IMR-90 (cell line): ENCODE data around the gene HAUS7. TPM values are rescaled to one million over a fixed set of nuclear protein-coding genes. Genes with fewer than 3 reads are reported as not detected.

Source experiments
- ATAC-seq: fragments of 200-7000 bp; cut with Tn5 transposase; 2 replicates; pipeline ENCODE4 v1.9.1; 2020; ENCODE audit warnings: low read depth, mild to moderate bottlenecking, moderate library complexity
- BruUV-seq: library from RNA; stranded (reverse); fragments of 400-500 nt; replicated peaks from 2 replicates; lab custom pipeline; 2021; lab: Mats Ljungman, UMichigan
- CTCF ChIA-PET: fragments of 300-600 bp; formaldehyde crosslinking; extraction: SDS; loops from one replicate; lab custom pipeline; 2021; ENCODE audit warnings: antibody characterized with exemption; lab: Yijun Ruan, JAX
- POLR2A ChIA-PET: fragments of 300-600 bp; sonication (Branson Sonifier 250); formaldehyde crosslinking; loops from one replicate; lab custom pipeline; 2022; ENCODE audit warnings: antibody characterized with exemption; ENCODE audit not compliant: unreplicated experiment; lab: Charles Lee
- DNase-seq: peaks from one replicate; pipeline ENCODE4 v3.0.0; 2013
- H2AFZ ChIP-seq: replicated peaks from 2 replicates; pipeline ENCODE3; 2013; ENCODE audit warnings: low read length, mild to moderate bottlenecking; ENCODE audit not compliant: poor library complexity
- H2AK5ac ChIP-seq: 2 replicates; pipeline ENCODE4 v1.6.1; 2013; ENCODE audit warnings: low read depth, low read length, inconsistent platforms
- H2AK9ac ChIP-seq: replicated peaks from 2 replicates; pipeline ENCODE3; 2013; ENCODE audit warnings: mild to moderate bottlenecking, low read depth, low read length, moderate library complexity; ENCODE audit not compliant: poor library complexity
- H2BK120ac ChIP-seq: 2 replicates; pipeline ENCODE4 v1.6.1; 2013; ENCODE audit warnings: low read depth, low read length, inconsistent platforms
- H2BK15ac ChIP-seq: 3 replicates; pipeline ENCODE4 v1.6.1; 2013; ENCODE audit warnings: low read depth, low read length, inconsistent platforms
- H2BK20ac ChIP-seq: 2 replicates; pipeline ENCODE4 v1.6.1; 2013; ENCODE audit warnings: low read depth, mild to moderate bottlenecking, inconsistent platforms, low read length, moderate library complexity
- H2BK5ac ChIP-seq: 2 replicates; pipeline ENCODE4 v1.6.1; 2013; ENCODE audit warnings: mild to moderate bottlenecking, low read depth, low read length, inconsistent platforms; ENCODE audit not compliant: poor library complexity, severe bottlenecking
- H3K14ac ChIP-seq: replicated peaks from 2 replicates; pipeline ENCODE4 v1.6.1; 2013; ENCODE audit warnings: low read depth, low read length, inconsistent platforms
- H3K18ac ChIP-seq: 2 replicates; pipeline ENCODE4 v1.6.1; 2013; ENCODE audit warnings: low read depth, low read length, control low read depth
- H3K23ac ChIP-seq: 2 replicates; pipeline ENCODE4 v1.6.1; 2013; ENCODE audit warnings: low read depth, low read length, inconsistent platforms
- H3K27ac ChIP-seq: 2 replicates; pipeline ENCODE4 v1.5.1; 2013; ENCODE audit warnings: mild to moderate bottlenecking, control low read depth, low read length; ENCODE audit not compliant: insufficient read depth
- H3K27me3 ChIP-seq: 2 replicates; pipeline ENCODE4 v1.6.1; 2013; ENCODE audit warnings: low read length; ENCODE audit not compliant: control insufficient read depth, insufficient read depth
- H3K36me3 ChIP-seq: 2 replicates; pipeline ENCODE4 v1.6.1; 2013; ENCODE audit warnings: low read length, mixed read lengths; ENCODE audit not compliant: control insufficient read depth, insufficient read depth
- H3K4ac ChIP-seq: 2 replicates; pipeline ENCODE4 v1.6.1; 2013; ENCODE audit warnings: low read depth, low read length, inconsistent platforms
- H3K4me1 ChIP-seq: 2 replicates; pipeline ENCODE4 v1.6.1; 2013; ENCODE audit warnings: low read length, mixed read lengths; ENCODE audit not compliant: control insufficient read depth, insufficient read depth
- H3K4me2 ChIP-seq: 2 replicates; pipeline ENCODE4 v1.6.1; 2013; ENCODE audit warnings: low read depth, mild to moderate bottlenecking, control low read depth, low read length, moderate library complexity
- H3K4me3 ChIP-seq: 2 replicates; pipeline ENCODE4 v1.5.1; 2013; ENCODE audit warnings: low read depth, mild to moderate bottlenecking, control low read depth, low read length, moderate library complexity; ENCODE audit not compliant: insufficient read depth
- H3K56ac ChIP-seq: 2 replicates; pipeline ENCODE4 v1.6.1; 2013; ENCODE audit warnings: low read length, inconsistent platforms; ENCODE audit not compliant: insufficient read depth; ENCODE audit errors: extremely low read depth
- H3K79me1 ChIP-seq, 2 experiments: 2 replicates each; pipeline ENCODE4 v1.6.1; 2013; ENCODE audit warnings: low read length in 2 of 2, inconsistent platforms in 1 of 2, low read depth in 1 of 2
- H3K9ac ChIP-seq: 2 replicates; pipeline ENCODE4 v1.6.1; 2013; ENCODE audit warnings: low read depth, low read length, control low read depth
- H3K9me1 ChIP-seq: 2 replicates; pipeline ENCODE4 v1.6.1; 2013; ENCODE audit warnings: low read length, inconsistent platforms; ENCODE audit not compliant: insufficient read depth
- H3K9me3 ChIP-seq: 2 replicates; pipeline ENCODE4 v1.6.1; 2013; ENCODE audit warnings: low read length; ENCODE audit not compliant: control insufficient read depth, insufficient read depth
- H4K20me1 ChIP-seq: 2 replicates; pipeline ENCODE4 v1.6.1; 2013; ENCODE audit warnings: low read length, inconsistent platforms; ENCODE audit not compliant: insufficient read depth
- H4K5ac ChIP-seq: 2 replicates; pipeline ENCODE4 v1.6.1; 2013; ENCODE audit warnings: mild to moderate bottlenecking, low read depth, low read length, control low read depth
- H4K8ac ChIP-seq, 2 experiments: 2 replicates each; pipeline ENCODE4 v1.6.1; 2013; ENCODE audit warnings: low read depth in 2 of 2, low read length in 2 of 2, control low read depth in 1 of 2, inconsistent platforms in 1 of 2
- H4K91ac ChIP-seq: 2 replicates; pipeline ENCODE4 v1.6.1; 2013; ENCODE audit warnings: low read depth, low read length, inconsistent platforms; ENCODE audit not compliant: insufficient read depth
- BHLHE40 ChIP-seq: fragments of 150-350 bp; IDR thresholded peaks from 2 replicates; pipeline ENCODE4 v1.6.1; 2016; ENCODE audit warnings: mild to moderate bottlenecking, low read depth, low read length
- CHD1 ChIP-seq: IDR thresholded peaks from 2 replicates; pipeline ENCODE4 v1.6.1; 2012; ENCODE audit warnings: low read depth, low read length, improper control_type of control experiment
- MAFK ChIP-seq: IDR thresholded peaks from 2 replicates; pipeline ENCODE4 v1.6.1; 2012; ENCODE audit warnings: low read depth, low read length, improper control_type of control experiment
- MAZ ChIP-seq: IDR thresholded peaks from 2 replicates; pipeline ENCODE4 v1.6.1; 2012; ENCODE audit warnings: low read depth, mild to moderate bottlenecking, low read length, improper control_type of control experiment, moderate library complexity, borderline replicate concordance
- MXI1 ChIP-seq: IDR thresholded peaks from 2 replicates; pipeline ENCODE4 v1.6.1; 2012; ENCODE audit warnings: low read depth, mild to moderate bottlenecking, low read length, moderate library complexity, borderline replicate concordance
- NFE2L2 ChIP-seq: fragments of 150-350 bp; IDR thresholded peaks from 2 replicates; pipeline ENCODE4 v1.6.1; 2016; ENCODE audit warnings: low read depth, mild to moderate bottlenecking, low read length
- POLR2A ChIP-seq: IDR thresholded peaks from 2 replicates; pipeline ENCODE4 v1.6.1; 2012; ENCODE audit warnings: mild to moderate bottlenecking, low read depth, low read length
- RAD21 ChIP-seq: IDR thresholded peaks from 2 replicates; pipeline ENCODE4 v1.6.1; 2012; ENCODE audit warnings: low read length, improper control_type of control experiment
- RCOR1 ChIP-seq: IDR thresholded peaks from 2 replicates; pipeline ENCODE4 v1.6.1; 2012; ENCODE audit warnings: mild to moderate bottlenecking, low read length, improper control_type of control experiment; ENCODE audit not compliant: insufficient replicate concordance
- RFX5 ChIP-seq: IDR thresholded peaks from 2 replicates; pipeline ENCODE4 v1.8.0; 2012; ENCODE audit warnings: low read depth, mild to moderate bottlenecking, low read length, moderate library complexity
- SMC3 ChIP-seq: fragments of 150-350 bp; IDR thresholded peaks from 2 replicates; pipeline ENCODE4 v1.6.1; 2016; ENCODE audit warnings: low read depth, mild to moderate bottlenecking, antibody characterized with exemption, low read length, moderate library complexity
- WGBS, 2 experiments: methylation state at CpG; one replicate each; pipeline versions ENCODE4 v1.1.5 to v1.1.7; 2013; ENCODE audit warnings: missing lambda C conversion rate in 2 of 2; ENCODE audit not compliant: insufficient read length in 1 of 2; ENCODE audit errors: extremely low coverage in 2 of 2; 5-methylcytosine and 5-hydroxymethylcytosine counted together
- dilution Hi-C: fragments of 300-500 bp; cut with HindIII; formaldehyde crosslinking; loops from one replicate; pipeline ENCODE4 v1.14.3; 2018; ENCODE audit warnings: low sequenced_read_pairs; ENCODE audit not compliant: unreplicated experiment
- in situ Hi-C: fragments of 300-500 bp; cut with MboI; formaldehyde crosslinking; loops from 3 replicates; pipeline ENCODE4 v1.14.3; 2019; ENCODE audit warnings: low sequenced_read_pairs, inconsistent platforms, mixed read lengths
- intact Hi-C: fragments of 100-400 bp; cut with micrococcal nuclease; formaldehyde crosslinking; loops from 2 replicates; pipeline ENCODE4 v1.10.0; 2022
- polyA plus RNA-seq, 3 experiments: library from polyadenylated mRNA; depleted of rRNA; stranded (reverse); fragments of >200 nt; gene quantifications; 2 replicates each; pipeline ENCODE4 v1.2.3, GENCODE V29; 2012; ENCODE audit warnings: low replicate concordance in 1 of 3
- total RNA-seq: library from RNA; depleted of rRNA; stranded (reverse); fragments of >200 nt; gene quantifications from 2 replicates; pipeline ENCODE4 v1.2.3, GENCODE V29; 2012
- TF ChIP-seq, protein P1 (sequence below): fragments of 150-350 bp; IDR thresholded peaks from 2 replicates; pipeline ENCODE4 v1.6.1; 2016; ENCODE audit warnings: low read depth, mild to moderate bottlenecking, low read length, moderate library complexity, borderline replicate concordance

The HAUS7 gene
- total and polyA plus RNA-seq, 2 of the 4 experiments (the other 2 are of a cell fraction), result 10.8 to 25.9 TPM

DNA sequence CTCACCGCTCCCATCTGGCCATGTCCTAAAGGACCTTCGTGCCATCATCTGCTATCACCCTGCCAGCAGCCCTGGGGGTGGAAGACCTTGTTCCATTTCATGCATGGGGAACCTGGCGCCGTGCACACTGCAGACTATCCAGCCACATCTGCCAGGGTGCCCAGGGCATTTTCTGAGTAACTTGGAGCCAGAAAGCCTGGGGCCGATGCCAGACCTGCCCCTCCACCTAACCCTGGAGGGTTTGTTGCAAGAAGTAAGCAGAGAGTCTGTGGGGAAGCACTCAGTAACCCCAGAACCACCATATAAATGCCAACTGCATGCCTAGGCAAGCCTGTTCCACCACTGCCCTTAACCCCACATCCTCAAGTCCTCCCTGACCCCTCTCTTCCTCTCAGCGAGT lies 7.3 kb downstream of the HAUS7 start:
- H2AFZ ChIP-seq, result no peak overlapping the region
- ChIA-PET CTCF (no interaction called here), POLR2A (no interaction called here)
- no peak overlapping the region for H3K9ac ChIP-seq
- no peak overlapping the region for H3K27ac ChIP-seq
- dilution Hi-C loops (no loop called here), in situ Hi-C loops (loop anchor here (25.0 kb wide), 1 partner anchor 426 kb away; no protein-coding TSS in a partner anchor), intact Hi-C loops (no loop called here)
- H3K36me3 ChIP-seq, result no peaks in the 10 kb centered on the region; the same call in 1 of the 2 replicates
- H3K4me2 ChIP-seq, result no peak overlapping the region
- no peak overlapping the region for H4K8ac ChIP-seq
- ATAC-seq, result no peak
- H2BK120ac ChIP-seq, result no peak overlapping the region
- no peaks in the 10 kb centered on the region for H4K20me1 ChIP-seq
- H2AK9ac ChIP-seq, result no peak overlapping the region
- H3K4ac ChIP-seq, result no peak overlapping the region
- TF ChIP-seq RCOR1, result no peak
- TF ChIP-seq MXI1, result no peak
- no peak for TF ChIP-seq CHD1
- TF ChIP-seq SMC3, result no peak
- no peak for TF ChIP-seq NFE2L2
- no peak for TF ChIP-seq RAD21
- TF ChIP-seq RFX5, result no peak
- TF ChIP-seq MAFK, result no peak
- no peak for TF ChIP-seq POLR2A
- TF ChIP-seq BHLHE40, result no peak
- TF ChIP-seq, protein P1, sequence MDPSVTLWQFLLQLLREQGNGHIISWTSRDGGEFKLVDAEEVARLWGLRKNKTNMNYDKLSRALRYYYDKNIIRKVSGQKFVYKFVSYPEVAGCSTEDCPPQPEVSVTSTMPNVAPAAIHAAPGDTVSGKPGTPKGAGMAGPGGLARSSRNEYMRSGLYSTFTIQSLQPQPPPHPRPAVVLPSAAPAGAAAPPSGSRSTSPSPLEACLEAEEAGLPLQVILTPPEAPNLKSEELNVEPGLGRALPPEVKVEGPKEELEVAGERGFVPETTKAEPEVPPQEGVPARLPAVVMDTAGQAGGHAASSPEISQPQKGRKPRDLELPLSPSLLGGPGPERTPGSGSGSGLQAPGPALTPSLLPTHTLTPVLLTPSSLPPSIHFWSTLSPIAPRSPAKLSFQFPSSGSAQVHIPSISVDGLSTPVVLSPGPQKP, result no peak
- TF ChIP-seq MAZ, result no peak
- no peak overlapping the region for H3K23ac ChIP-seq
- H3K9me1 ChIP-seq, result no peaks in the 10 kb centered on the region; the same call in 1 of the 2 replicates
- no peak overlapping the region for H3K18ac ChIP-seq
- H4K91ac ChIP-seq, result no peak overlapping the region
- no peak overlapping the region for H2BK20ac ChIP-seq
- H3K14ac ChIP-seq, result no peak overlapping the region
- no peaks in the 10 kb centered on the region for H3K9me3 ChIP-seq
- H2BK5ac ChIP-seq, result no peak overlapping the region
- no peaks in the 10 kb centered on the region for H3K79me1 ChIP-seq
- WGBS, 2 experiments, result 60% methylated on average over 1 of the region's 6 CpGs; no CpG with 5 or more reads in 1 of the 2 experiments
- no TSS peak for BruUV-seq
- no peaks in the 10 kb centered on the region for H3K27me3 ChIP-seq
- no peak overlapping the region for H3K56ac ChIP-seq
- DNase-seq, result no peak
- no peak overlapping the region for H4K5ac ChIP-seq
- no peak overlapping the region for H3K4me3 ChIP-seq
- no peaks in the 10 kb centered on the region; the same call in 1 of the 2 replicates for H3K4me1 ChIP-seq
- H2BK15ac ChIP-seq, result no peak overlapping the region
- H2AK5ac ChIP-seq, result no peak overlapping the region
